ENCODE results near the gene VGF.

- TF ChIP-seq CTCF (IDR thresholded peaks at IDR 0.05) (no peak), POLR2A (IDR thresholded peaks at IDR 0.05) (no peak)
Measured at GRCh38 chr7:101195884-101196283, 30.5 kb upstream of the VGF start.
